GM12892 (cell line): ENCODE measurements around the gene SERPINB10.

Experiments
- POLR2A ChIP-seq: IDR thresholded peaks from 2 replicates; pipeline ENCODE4 v1.6.1; 2011; ENCODE audit warnings: low read depth, low read length, control low read depth
- POLR2AphosphoS5 ChIP-seq: IDR thresholded peaks from 2 replicates; pipeline ENCODE4 v1.6.1; 2011; ENCODE audit warnings: low read depth, low read length, control low read depth

DNA sequence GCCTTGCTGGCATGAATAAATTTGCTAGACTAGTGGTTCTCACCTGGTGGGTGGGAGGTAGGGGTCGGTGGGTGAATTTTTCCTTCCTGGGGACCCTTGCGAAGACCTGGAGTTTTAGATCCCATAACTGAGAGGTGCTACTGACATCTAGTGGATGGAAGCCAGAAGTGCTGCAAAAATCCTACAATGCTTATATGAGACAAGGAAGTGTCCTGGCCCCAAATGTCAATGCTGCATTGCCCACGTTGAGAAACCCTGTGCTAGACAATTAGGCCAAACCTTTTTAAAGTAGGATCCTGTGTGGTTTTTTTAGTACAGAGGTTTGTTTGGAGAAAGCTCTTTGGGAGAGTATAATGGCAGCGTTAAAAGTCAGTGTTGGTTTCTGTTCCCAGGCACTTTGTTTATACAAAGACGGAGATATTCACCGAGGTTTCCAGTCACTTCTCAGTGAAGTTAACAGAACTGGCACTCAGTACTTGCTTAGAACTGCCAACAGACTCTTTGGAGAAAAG lies 71.7 kb downstream of the SERPINB10 start:
- no peak for TF ChIP-seq POLR2A
- TF ChIP-seq POLR2AphosphoS5: no peak
